ENCODE measurements around the gene ADGRD1.
"Not testable (repeated sequence)": the region's sequence is repeated elsewhere in the genome, so short reads cannot be mapped to it uniquely, and the experiment has no call there.

Gene ADGRD1

DNA sequence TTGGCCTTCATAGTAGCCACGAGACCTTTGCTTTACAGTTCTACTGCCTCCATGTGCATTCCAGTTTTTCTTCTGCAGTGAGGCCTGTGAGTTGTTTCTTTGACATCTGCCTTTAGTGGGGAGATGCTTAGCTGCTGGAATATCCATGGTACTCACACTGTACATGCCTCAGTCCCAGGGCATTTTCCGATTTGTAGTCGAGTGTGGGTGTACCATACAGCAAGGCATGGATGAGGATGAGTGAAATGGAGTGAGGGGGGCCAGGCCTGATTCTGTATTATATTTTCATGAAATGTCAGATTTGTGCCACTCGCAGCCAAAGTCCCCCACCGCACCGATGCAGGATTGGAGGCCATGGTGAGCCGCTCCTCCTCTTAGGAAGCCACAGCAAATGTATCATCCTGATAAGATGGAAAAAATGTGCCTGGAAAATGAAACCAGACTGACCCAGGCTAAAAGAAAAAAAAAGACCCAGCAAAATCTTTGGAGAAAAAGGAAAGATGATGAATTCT is 173.0 kb downstream of the ADGRD1 start:
- no peak overlapping the region for H3K9ac ChIP-seq (ENCODE audit: low read depth, low read length)
- no peaks in the 10 kb centered on the region for H3K9me3 ChIP-seq (ENCODE audit: insufficient read depth, low read depth, low read length)
- 98% methylated on average over 7 of the region's 7 CpGs for WGBS
- H3K4me1 ChIP-seq (ENCODE audit: insufficient read depth, low read length), result no peaks in the 10 kb centered on the region
- no peak overlapping the region for H3K27ac ChIP-seq (ENCODE audit: low read depth, low read length)
- no peak overlapping the region for H3K4me3 ChIP-seq (ENCODE audit: low read length)
- H3K36me3 ChIP-seq (ENCODE audit: insufficient read depth, low read length), result no peaks in the 10 kb centered on the region
- no peaks in the 10 kb centered on the region for H3K27me3 ChIP-seq (ENCODE audit: insufficient read depth, low read length)

DNA sequence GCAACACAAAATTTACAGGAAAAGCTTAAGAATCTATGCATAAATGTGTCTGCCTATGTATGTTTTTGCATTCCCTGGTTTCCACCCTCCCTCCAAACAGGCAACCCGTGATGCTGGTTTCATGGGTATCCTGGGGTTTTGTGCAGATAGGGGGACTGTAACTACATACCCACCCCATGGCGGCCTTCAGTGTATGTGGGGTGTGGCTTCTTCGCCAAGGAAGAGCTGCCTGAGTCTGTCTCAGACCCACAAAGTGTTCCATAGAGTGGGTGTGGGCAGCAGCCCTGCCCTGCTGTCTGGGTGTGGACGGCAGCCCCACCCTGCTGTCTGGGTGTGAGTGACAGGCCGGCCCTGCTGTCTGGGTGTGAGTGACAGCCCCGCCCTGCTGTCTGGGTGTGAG is 174.8 kb downstream of the ADGRD1 start:
- 88% methylated on average over 6 of the region's 6 CpGs for WGBS
- no peak overlapping the region for H3K9ac ChIP-seq (ENCODE audit: low read depth, low read length)
- H3K27me3 ChIP-seq (ENCODE audit: insufficient read depth, low read length), result no peaks in the 10 kb centered on the region
- H3K4me1 ChIP-seq (ENCODE audit: insufficient read depth, low read length), result no peaks in the 10 kb centered on the region
- no peak overlapping the region for H3K27ac ChIP-seq (ENCODE audit: low read depth, low read length)
- no peaks in the 10 kb centered on the region for H3K9me3 ChIP-seq (ENCODE audit: insufficient read depth, low read depth, low read length)
- no peaks in the 10 kb centered on the region for H3K36me3 ChIP-seq (ENCODE audit: insufficient read depth, low read length)
- no peak overlapping the region for H3K4me3 ChIP-seq (ENCODE audit: low read length)

DNA sequence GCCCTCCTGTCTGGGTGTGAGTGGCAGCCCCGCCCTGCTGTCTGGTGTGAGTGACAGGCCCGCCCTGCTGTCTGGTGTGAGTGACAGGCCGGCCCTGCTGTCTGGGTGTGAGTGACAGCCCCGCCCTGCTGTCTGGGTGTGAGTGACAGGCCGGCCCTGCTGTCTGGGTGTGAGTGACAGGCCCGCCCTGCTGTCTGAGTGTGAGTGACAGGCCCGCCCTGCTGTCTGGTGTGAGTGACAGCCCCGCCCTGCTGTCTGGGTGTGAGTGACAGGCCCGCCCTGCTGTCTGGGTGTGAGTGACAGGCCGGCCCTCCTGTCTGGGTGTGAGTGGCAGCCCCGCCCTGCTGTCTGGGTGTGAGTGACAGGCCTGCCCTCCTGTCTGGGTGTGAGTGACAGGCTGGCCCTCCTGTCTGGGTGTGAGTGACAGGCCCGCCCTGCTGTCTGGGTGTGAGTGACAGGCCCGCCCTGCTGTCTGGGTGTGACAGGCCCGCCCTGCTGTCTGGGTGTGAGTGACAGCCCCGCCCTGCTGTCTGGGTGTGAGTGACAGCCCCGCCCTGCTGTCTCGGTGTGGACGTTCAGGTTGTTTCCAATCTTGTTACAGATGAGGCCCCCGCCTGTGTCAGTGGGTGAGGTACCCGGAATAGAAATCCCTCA is 175.4 kb downstream of the ADGRD1 start:
- not testable (repeated sequence) for H3K27me3 ChIP-seq (ENCODE audit: insufficient read depth, low read length); H3K9ac ChIP-seq (ENCODE audit: low read depth, low read length); H3K4me3 ChIP-seq (ENCODE audit: low read length); H3K9me3 ChIP-seq (ENCODE audit: insufficient read depth, low read depth, low read length); H3K27ac ChIP-seq (ENCODE audit: low read depth, low read length); H3K4me1 ChIP-seq (ENCODE audit: insufficient read depth, low read length); H3K36me3 ChIP-seq (ENCODE audit: insufficient read depth, low read length)
- 93% methylated on average over 20 of the region's 20 CpGs for WGBS

- Histone ChIP-seq H3K9ac (ENCODE audit: low read depth, low read length) (no peak overlapping the region), H3K9me3 (ENCODE audit: insufficient read depth, low read depth, low read length) (no peaks in the 10 kb centered on the region), H3K27ac (ENCODE audit: low read depth, low read length) (no peak overlapping the region), H3K36me3 (ENCODE audit: insufficient read depth, low read length) (no peaks in the 10 kb centered on the region), H3K27me3 (ENCODE audit: insufficient read depth, low read length) (no peaks in the 10 kb centered on the region), H3K4me3 (ENCODE audit: low read length) (no peak overlapping the region), H3K4me1 (ENCODE audit: insufficient read depth, low read length) (no peaks in the 10 kb centered on the region)
- 91% methylated on average over 11 of the region's 11 CpGs for WGBS
Observed at GRCh38 chr12:131129839-131130238, 176.1 kb downstream of the ADGRD1 start.

- 89% methylated on average over 30 of the region's 30 CpGs for WGBS
- no peaks in the 10 kb centered on the region for H3K9me3 ChIP-seq (ENCODE audit: insufficient read depth, low read depth, low read length)
- H3K4me3 ChIP-seq (ENCODE audit: low read length), result no peak overlapping the region
Observed at GRCh38 chr12:131130311-131130911, 176.7 kb downstream of the ADGRD1 start.

GRCh38 chr12:131131077-131131807 is 177.5 kb downstream of the ADGRD1 start:
- Histone ChIP-seq H3K27ac (ENCODE audit: low read depth, low read length) (no peak overlapping the region), H3K4me3 (ENCODE audit: low read length) (no peak overlapping the region), H3K27me3 (ENCODE audit: insufficient read depth, low read length) (no peaks in the 10 kb centered on the region), H3K4me1 (ENCODE audit: insufficient read depth, low read length) (no peaks in the 10 kb centered on the region), H3K9me3 (ENCODE audit: insufficient read depth, low read depth, low read length) (no peaks in the 10 kb centered on the region), H3K36me3 (ENCODE audit: insufficient read depth, low read length) (no peaks in the 10 kb centered on the region), H3K9ac (ENCODE audit: low read depth, low read length) (no peak overlapping the region)
- WGBS, result 95% methylated on average over 20 of the region's 20 CpGs

More at GRCh38 chr12:131130311-131130911, 176.7 kb downstream of the ADGRD1 start:
- no peaks in the 10 kb centered on the region for H3K36me3 ChIP-seq (ENCODE audit: insufficient read depth, low read length)
- H3K9ac ChIP-seq (ENCODE audit: low read depth, low read length), result no peak overlapping the region
- no peaks in the 10 kb centered on the region for H3K27me3 ChIP-seq (ENCODE audit: insufficient read depth, low read length)
- no peaks in the 10 kb centered on the region for H3K4me1 ChIP-seq (ENCODE audit: insufficient read depth, low read length)
- no peak overlapping the region for H3K27ac ChIP-seq (ENCODE audit: low read depth, low read length)

GRCh38 chr12:131131808-131132117 is 178.1 kb downstream of the ADGRD1 start:
- Histone ChIP-seq H3K9me3 (ENCODE audit: insufficient read depth, low read depth, low read length) (no peaks in the 10 kb centered on the region), H3K36me3 (ENCODE audit: insufficient read depth, low read length) (no peaks in the 10 kb centered on the region), H3K9ac (ENCODE audit: low read depth, low read length) (no peak overlapping the region), H3K4me1 (ENCODE audit: insufficient read depth, low read length) (no peaks in the 10 kb centered on the region), H3K4me3 (ENCODE audit: low read length) (no peak overlapping the region; the same call in 1 of the 2 replicates), H3K27me3 (ENCODE audit: insufficient read depth, low read length) (no peaks in the 10 kb centered on the region), H3K27ac (ENCODE audit: low read depth, low read length) (no peak overlapping the region)
- 92% methylated on average over 10 of the region's 10 CpGs for WGBS

DNA sequence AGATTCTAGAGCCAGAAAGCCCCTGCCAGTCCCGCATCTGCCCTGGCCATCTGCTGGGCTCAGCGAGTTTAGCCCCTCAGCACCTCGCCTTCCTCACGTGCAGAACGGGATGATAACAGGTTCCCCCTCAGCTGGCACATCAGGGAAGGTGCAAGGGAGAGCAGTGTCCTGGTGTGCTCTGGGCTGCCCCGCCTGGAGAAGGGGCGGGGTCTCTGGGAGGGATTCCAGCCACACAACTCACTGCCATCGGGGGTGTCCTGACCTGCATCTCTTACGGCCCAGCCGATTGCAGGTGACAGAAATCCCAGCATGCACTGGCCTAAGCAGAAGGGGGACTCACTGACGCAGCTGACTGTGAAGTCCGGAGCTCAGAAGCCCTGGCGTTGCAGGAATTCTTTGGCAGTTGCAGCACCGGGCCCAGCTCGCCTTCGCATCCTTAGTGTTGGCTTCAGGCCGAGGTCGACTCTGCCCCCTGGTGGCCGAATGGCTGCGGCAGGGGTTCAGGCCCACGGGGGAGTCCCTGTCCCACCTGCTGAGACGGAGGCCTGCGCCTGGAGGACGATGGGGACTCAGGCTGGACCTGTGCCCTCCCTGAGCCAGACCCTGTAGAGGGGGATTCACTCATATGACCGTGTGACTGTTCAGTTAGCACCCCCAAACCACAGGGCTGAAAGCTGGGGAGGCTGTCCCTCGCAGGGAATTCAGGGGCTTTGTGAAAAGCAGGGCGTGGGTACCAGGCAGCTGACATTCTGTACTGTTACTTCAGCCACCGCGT is 178.6 kb downstream of the ADGRD1 start:
- H3K4me1 ChIP-seq (ENCODE audit: insufficient read depth, low read length), result no peaks in the 10 kb centered on the region
- H3K27ac ChIP-seq (ENCODE audit: low read depth, low read length), result no peak overlapping the region
- no peaks in the 10 kb centered on the region for H3K27me3 ChIP-seq (ENCODE audit: insufficient read depth, low read length)
- no peaks in the 10 kb centered on the region for H3K36me3 ChIP-seq (ENCODE audit: insufficient read depth, low read length)
- no peaks in the 10 kb centered on the region for H3K9me3 ChIP-seq (ENCODE audit: insufficient read depth, low read depth, low read length)
- WGBS, result 25% methylated on average over 29 of the region's 29 CpGs
- H3K9ac ChIP-seq (ENCODE audit: low read depth, low read length), result no peak overlapping the region
- H3K4me3 ChIP-seq (ENCODE audit: low read length), result peak overlapping the region; percentile 44

GRCh38 chr12:131133015-131133905 is 179.6 kb downstream of the ADGRD1 start:
- no peaks in the 10 kb centered on the region for H3K9me3 ChIP-seq (ENCODE audit: insufficient read depth, low read depth, low read length)
- H3K9ac ChIP-seq (ENCODE audit: low read depth, low read length), result no peak overlapping the region
- H3K4me3 ChIP-seq (ENCODE audit: low read length), result no peak overlapping the region
- 93% methylated on average over 19 of the region's 19 CpGs for WGBS
- no peaks in the 10 kb centered on the region for H3K27me3 ChIP-seq (ENCODE audit: insufficient read depth, low read length)
- H3K36me3 ChIP-seq (ENCODE audit: insufficient read depth, low read length), result no peaks in the 10 kb centered on the region
- no peak overlapping the region for H3K27ac ChIP-seq (ENCODE audit: low read depth, low read length)
- H3K4me1 ChIP-seq (ENCODE audit: insufficient read depth, low read length), result no peaks in the 10 kb centered on the region

GRCh38 chr12:131133994-131134393 is 180.3 kb downstream of the ADGRD1 start:
- 85% methylated on average over 5 of the region's 5 CpGs for WGBS
- no peaks in the 10 kb centered on the region for H3K4me1 ChIP-seq (ENCODE audit: insufficient read depth, low read length)
- no peaks in the 10 kb centered on the region for H3K9me3 ChIP-seq (ENCODE audit: insufficient read depth, low read depth, low read length)
- H3K9ac ChIP-seq (ENCODE audit: low read depth, low read length), result no peak overlapping the region
- H3K36me3 ChIP-seq (ENCODE audit: insufficient read depth, low read length), result no peaks in the 10 kb centered on the region
- no peak overlapping the region for H3K4me3 ChIP-seq (ENCODE audit: low read length)
- H3K27me3 ChIP-seq (ENCODE audit: insufficient read depth, low read length), result no peaks in the 10 kb centered on the region
- no peak overlapping the region for H3K27ac ChIP-seq (ENCODE audit: low read depth, low read length)
